Choroid plexus epithelial cell (primary cell): ENCODE measurements around the gene PCDHGC4.

ENCODE experiments used
- DNase-seq: peaks from one replicate; pipeline ENCODE4 v3.0.0-alpha.2; 2010; ENCODE audit warnings: low read depth
- H3K4me3 ChIP-seq: 2 replicates; pipeline ENCODE4 v1.5.1; 2011; ENCODE audit warnings: low read depth, mild to moderate bottlenecking, control low read depth, low read length, moderate library complexity
- TF ChIP-seq, protein P1 (sequence below): conservative IDR thresholded peaks from 2 replicates; pipeline ENCODE4 v1.5.1; 2011; ENCODE audit warnings: low read depth, mild to moderate bottlenecking, control low read depth, inconsistent platforms, low read length, moderate library complexity

PCDHGC4 gene

DNA sequence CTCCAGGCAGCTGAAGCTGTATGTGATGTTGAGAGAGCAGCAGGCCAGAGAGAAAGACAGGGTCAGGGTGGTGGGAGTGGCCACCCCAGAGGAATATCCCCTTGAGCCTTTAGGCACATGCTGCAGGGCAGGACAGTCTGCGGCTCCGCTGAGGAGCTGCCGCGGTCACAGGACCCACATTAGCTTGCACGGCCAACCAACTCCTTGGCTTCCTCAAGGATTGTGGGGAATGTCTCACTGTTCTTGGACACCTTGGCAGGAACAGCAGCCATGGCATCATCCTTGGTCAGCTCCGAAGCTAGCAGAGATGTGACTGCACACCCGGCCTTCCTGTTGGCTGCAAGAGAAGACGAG, 31.8 kb downstream of the PCDHGC4 start:
- TF ChIP-seq, protein P1, sequence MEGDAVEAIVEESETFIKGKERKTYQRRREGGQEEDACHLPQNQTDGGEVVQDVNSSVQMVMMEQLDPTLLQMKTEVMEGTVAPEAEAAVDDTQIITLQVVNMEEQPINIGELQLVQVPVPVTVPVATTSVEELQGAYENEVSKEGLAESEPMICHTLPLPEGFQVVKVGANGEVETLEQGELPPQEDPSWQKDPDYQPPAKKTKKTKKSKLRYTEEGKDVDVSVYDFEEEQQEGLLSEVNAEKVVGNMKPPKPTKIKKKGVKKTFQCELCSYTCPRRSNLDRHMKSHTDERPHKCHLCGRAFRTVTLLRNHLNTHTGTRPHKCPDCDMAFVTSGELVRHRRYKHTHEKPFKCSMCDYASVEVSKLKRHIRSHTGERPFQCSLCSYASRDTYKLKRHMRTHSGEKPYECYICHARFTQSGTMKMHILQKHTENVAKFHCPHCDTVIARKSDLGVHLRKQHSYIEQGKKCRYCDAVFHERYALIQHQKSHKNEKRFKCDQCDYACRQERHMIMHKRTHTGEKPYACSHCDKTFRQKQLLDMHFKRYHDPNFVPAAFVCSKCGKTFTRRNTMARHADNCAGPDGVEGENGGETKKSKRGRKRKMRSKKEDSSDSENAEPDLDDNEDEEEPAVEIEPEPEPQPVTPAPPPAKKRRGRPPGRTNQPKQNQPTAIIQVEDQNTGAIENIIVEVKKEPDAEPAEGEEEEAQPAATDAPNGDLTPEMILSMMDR: no peak
- DNase-seq: no peak
- H3K4me3 ChIP-seq: no peak overlapping the region

DNA sequence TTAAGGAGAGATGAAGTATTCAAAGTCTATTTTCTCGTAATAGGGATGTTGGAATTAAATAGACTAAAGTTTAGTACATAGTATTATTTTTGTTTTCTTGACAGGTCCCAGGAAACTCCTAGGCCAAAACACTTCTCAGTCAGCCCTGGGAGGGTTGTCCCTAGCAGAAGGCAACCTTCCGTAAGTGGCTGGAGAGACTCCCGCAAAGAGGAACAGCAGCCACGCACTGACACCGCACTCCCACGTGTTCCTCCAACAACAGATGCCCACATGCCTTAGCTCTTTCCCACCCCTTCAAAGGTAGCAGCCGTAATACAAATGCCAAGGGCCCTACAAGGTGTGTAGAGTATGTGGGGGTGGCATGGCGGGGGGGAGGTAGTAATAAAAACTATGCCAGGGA, 32.5 kb downstream of the PCDHGC4 start:
- TF ChIP-seq, protein P1: no peak
- H3K4me3 ChIP-seq: no peak overlapping the region
- DNase-seq: no peak

DNA sequence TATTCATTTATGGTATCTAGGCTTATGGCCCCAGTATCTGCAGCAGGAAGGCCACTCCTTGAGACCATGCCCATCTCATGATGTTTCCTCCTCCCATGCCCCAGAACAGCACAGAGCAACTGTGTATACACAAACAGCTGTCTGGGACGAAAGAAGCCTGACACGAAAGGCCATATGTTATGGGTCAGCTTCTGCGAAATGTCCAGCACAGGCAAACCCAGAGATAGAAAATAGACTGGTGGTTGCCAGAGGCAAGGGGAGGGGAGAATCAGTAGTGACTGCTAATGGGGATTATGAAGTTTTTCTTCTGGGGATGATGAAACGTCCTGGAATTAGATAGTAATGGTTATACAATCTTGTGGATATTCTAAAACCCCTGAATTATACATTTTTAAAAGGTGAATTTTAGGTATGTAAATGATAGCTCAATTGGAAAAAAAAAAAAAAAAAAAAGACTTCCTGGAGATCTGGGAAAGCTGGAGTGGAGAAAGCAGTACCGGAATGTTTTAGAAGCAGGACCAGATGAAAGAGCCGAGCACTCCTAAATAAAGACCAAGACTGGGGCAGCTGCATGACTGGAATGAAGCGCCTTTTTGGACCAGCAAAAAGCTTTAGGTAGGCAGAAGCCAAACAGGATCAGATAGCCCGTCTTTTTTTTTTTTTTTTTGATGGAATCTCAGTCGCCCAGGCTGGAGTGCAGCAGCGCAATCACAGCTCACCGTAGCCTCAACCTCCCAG, 33.2 kb downstream of the PCDHGC4 start:
- TF ChIP-seq, protein P1: no peak
- peak; percentile 47 for DNase-seq
- H3K4me3 ChIP-seq: no peak overlapping the region

DNA sequence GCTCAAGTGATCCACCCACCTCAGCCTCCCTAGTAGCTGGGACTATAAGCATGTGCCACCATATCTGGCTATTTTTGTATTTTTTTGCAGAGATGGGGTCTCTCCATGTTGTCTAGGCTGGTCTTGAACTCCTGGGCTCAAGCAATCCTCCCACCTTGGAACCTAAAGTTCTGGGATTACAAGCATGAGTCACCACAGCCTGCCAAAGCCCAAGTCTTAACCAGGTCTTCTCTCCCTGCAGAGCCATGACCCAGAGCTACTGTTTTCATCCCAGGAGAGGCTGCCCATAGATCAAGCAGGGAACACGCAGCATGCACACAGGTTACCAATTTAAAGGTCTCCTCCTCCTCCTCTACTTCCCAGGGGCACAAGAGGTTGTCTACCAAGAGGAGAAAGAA, 33.8 kb downstream of the PCDHGC4 start:
- no peak overlapping the region for H3K4me3 ChIP-seq
- no peak for DNase-seq
- TF ChIP-seq, protein P1: no peak

DNA sequence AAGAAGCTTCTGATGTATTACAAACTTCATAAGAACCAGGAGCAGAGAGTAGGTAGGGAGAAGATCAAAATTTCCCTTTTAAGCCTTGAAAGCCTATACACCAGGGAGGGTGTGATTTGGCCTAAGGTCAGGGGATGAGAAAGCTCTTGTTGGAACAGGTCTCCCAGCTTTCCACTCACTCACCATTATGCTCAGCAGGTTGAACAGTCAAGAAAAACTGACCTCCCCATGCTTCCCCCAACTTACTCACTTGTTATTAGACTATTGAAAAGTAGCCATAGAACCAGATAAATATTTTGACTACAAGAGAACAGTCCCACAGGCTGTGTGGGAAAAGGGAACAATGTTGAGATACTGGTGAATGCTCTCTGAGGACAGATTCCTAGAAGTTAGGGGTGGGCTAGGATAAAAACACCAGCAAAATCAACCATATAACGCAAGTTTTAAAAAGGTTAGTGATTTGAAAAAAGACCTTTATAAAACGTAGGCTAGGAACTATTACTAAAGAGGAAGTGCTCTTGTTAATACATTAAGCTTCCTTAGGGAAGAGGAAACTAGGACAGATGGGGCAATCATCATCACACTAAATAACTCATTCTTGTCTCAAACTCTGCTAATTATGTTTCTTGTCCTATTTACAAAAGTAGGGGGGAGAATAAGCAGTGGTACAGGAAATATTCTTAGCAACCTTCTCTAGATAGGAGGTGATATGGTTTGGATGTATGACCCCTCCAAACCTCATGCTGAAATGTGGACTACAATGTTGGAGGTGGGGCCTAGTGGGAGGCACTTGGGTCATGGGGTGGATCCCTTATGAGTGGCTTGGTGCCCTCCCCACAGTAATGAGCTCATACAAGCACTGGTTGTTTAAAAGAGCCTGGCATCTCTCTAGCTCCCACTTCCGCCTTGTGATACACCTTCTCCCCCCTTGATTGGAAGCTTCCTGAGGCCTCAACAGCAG, 35.1 kb downstream of the PCDHGC4 start:
- TF ChIP-seq, protein P1: no peak
- H3K4me3 ChIP-seq: no peak overlapping the region
- DNase-seq: peak; percentile 22

DNA sequence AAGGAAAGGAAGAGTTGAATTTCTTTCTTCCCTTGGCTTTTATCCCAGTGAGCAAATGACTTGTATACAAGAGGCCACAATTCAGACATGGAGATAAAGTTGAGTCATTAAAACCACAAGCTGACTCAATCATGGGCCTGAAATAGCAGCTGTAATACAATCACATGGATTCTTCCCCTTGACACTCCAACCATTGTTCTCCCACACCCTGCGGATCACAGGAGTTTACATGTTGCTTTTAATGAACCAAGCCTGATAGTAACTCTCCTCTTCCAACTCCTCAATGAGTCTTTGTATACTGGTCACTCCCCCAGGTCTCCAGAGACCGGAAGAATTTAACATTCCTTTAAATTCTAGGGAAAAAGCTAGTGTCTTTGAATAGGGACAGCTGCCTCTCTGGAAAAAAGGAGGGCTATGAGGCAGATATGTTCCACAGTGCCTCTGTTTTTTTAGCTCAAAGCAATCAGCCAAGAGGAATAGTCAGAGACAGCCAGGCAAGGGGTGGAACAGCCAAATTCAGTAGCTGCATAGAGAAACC, 36.5 kb downstream of the PCDHGC4 start:
- TF ChIP-seq, protein P1: no peak
- DNase-seq: peak; percentile 98
- H3K4me3 ChIP-seq: no peak overlapping the region
